HL-60 (cell line): ENCODE results near the gene SFXN1.

Experiments
- DNase-seq, 2 experiments: peaks; one replicate each; pipeline ENCODE4 v3.0.0-alpha.2; 2010 to 2020; ENCODE audit warnings: low read depth in 1 of 2, low spot score in 1 of 2
- H3K27ac ChIP-seq: fragments of 250-450 bp; sonication (Bioruptor Pico); replicated peaks from 2 replicates; pipeline ENCODE4 v1.5.1; 2020; ENCODE audit warnings: mild to moderate bottlenecking, moderate library complexity
- H3K27me3 ChIP-seq: fragments of 250-450 bp; sonication (Bioruptor Pico); 2 replicates; pipeline ENCODE4 v1.5.1; 2021; ENCODE audit warnings: mild to moderate bottlenecking, moderate library complexity; ENCODE audit not compliant: insufficient read depth, poor library complexity, severe bottlenecking
- H3K4me3 ChIP-seq: replicated peaks from 2 replicates; pipeline ENCODE4 v1.5.1; 2011; ENCODE audit warnings: mild to moderate bottlenecking, control low read depth, low read length; ENCODE audit not compliant: insufficient read depth
- GABPA ChIP-seq: IDR thresholded peaks from 2 replicates; pipeline ENCODE4 v1.6.1; 2012; ENCODE audit warnings: low read depth
- POLR2AphosphoS5 ChIP-seq: IDR thresholded peaks from 2 replicates; pipeline ENCODE4 v1.6.1; 2012; ENCODE audit warnings: low read depth
- SPI1 ChIP-seq: IDR thresholded peaks from 2 replicates; pipeline ENCODE4 v1.6.1; 2012; ENCODE audit warnings: low read depth, mild to moderate bottlenecking, borderline replicate concordance
- TF ChIP-seq, protein P1 (sequence below): IDR thresholded peaks from one replicate; pipeline ENCODE4 v1.5.1; 2011; ENCODE audit warnings: low read length, control low read depth, inconsistent platforms; ENCODE audit not compliant: insufficient read depth
- TF ChIP-seq, protein P2 (sequence below): IDR thresholded peaks from 2 replicates; pipeline ENCODE4 v1.6.1; 2012; ENCODE audit warnings: low read depth; ENCODE audit not compliant: insufficient replicate concordance

Gene SFXN1

GRCh38 chr5:175484322-175484721 is 6.0 kb downstream of the SFXN1 start:
- TF ChIP-seq, protein P1, sequence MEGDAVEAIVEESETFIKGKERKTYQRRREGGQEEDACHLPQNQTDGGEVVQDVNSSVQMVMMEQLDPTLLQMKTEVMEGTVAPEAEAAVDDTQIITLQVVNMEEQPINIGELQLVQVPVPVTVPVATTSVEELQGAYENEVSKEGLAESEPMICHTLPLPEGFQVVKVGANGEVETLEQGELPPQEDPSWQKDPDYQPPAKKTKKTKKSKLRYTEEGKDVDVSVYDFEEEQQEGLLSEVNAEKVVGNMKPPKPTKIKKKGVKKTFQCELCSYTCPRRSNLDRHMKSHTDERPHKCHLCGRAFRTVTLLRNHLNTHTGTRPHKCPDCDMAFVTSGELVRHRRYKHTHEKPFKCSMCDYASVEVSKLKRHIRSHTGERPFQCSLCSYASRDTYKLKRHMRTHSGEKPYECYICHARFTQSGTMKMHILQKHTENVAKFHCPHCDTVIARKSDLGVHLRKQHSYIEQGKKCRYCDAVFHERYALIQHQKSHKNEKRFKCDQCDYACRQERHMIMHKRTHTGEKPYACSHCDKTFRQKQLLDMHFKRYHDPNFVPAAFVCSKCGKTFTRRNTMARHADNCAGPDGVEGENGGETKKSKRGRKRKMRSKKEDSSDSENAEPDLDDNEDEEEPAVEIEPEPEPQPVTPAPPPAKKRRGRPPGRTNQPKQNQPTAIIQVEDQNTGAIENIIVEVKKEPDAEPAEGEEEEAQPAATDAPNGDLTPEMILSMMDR, result no peak
- TF ChIP-seq SPI1 (no peak), GABPA (no peak), POLR2AphosphoS5 (no peak)
- TF ChIP-seq, protein P2, sequence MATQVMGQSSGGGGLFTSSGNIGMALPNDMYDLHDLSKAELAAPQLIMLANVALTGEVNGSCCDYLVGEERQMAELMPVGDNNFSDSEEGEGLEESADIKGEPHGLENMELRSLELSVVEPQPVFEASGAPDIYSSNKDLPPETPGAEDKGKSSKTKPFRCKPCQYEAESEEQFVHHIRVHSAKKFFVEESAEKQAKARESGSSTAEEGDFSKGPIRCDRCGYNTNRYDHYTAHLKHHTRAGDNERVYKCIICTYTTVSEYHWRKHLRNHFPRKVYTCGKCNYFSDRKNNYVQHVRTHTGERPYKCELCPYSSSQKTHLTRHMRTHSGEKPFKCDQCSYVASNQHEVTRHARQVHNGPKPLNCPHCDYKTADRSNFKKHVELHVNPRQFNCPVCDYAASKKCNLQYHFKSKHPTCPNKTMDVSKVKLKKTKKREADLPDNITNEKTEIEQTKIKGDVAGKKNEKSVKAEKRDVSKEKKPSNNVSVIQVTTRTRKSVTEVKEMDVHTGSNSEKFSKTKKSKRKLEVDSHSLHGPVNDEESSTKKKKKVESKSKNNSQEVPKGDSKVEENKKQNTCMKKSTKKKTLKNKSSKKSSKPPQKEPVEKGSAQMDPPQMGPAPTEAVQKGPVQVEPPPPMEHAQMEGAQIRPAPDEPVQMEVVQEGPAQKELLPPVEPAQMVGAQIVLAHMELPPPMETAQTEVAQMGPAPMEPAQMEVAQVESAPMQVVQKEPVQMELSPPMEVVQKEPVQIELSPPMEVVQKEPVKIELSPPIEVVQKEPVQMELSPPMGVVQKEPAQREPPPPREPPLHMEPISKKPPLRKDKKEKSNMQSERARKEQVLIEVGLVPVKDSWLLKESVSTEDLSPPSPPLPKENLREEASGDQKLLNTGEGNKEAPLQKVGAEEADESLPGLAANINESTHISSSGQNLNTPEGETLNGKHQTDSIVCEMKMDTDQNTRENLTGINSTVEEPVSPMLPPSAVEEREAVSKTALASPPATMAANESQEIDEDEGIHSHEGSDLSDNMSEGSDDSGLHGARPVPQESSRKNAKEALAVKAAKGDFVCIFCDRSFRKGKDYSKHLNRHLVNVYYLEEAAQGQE, result no peak
- H3K27me3 ChIP-seq, result no peaks in the 10 kb centered on the region
- no peak overlapping the region for H3K4me3 ChIP-seq
- no peak for DNase-seq
- no peak overlapping the region for H3K27ac ChIP-seq

GRCh38 chr5:175484829-175485228 is 6.5 kb downstream of the SFXN1 start:
- Histone ChIP-seq H3K27ac (no peak overlapping the region), H3K27me3 (no peaks in the 10 kb centered on the region), H3K4me3 (no peak overlapping the region)
- TF ChIP-seq SPI1 (no peak), POLR2AphosphoS5 (no peak), GABPA (no peak)
- TF ChIP-seq, protein P2, result no peak
- TF ChIP-seq, protein P1, result no peak
- no peak for DNase-seq

- Histone ChIP-seq H3K27me3 (no peaks in the 10 kb centered on the region), H3K4me3 (no peak overlapping the region), H3K27ac (no peak overlapping the region)
- no peak for DNase-seq
- TF ChIP-seq SPI1 (no peak), POLR2AphosphoS5 (no peak), GABPA (no peak)
- TF ChIP-seq, protein P2, result no peak
- TF ChIP-seq, protein P1, result no peak
These were observed 7.3 kb downstream of the SFXN1 start for GRCh38 chr5:175485631-175486030.
